ENCODE results near the gene PHACTR1.

Gene PHACTR1

GRCh38 chr6:12709116-12709515, 7.5 kb upstream of the PHACTR1 start:
- TF ChIP-seq CTCF (IDR thresholded peaks at IDR 0.05; ENCODE audit: insufficient read depth, low read depth, low read length, missing control alignments): no peak
- H3K4me3 ChIP-seq (ENCODE audit: low read depth, low read length): no peak overlapping the region
- no peak for DNase-seq (ENCODE audit: low read depth)

GRCh38 chr6:12709556-12710232, 6.9 kb upstream of the PHACTR1 start:
- no peak for DNase-seq (ENCODE audit: low read depth)
- TF ChIP-seq CTCF (IDR thresholded peaks at IDR 0.05; ENCODE audit: insufficient read depth, low read depth, low read length, missing control alignments): no peak
- H3K4me3 ChIP-seq (ENCODE audit: low read depth, low read length): no peak overlapping the region

GRCh38 chr6:12710921-12711320, 5.6 kb upstream of the PHACTR1 start:
- no peak for DNase-seq (ENCODE audit: low read depth)
- TF ChIP-seq CTCF (IDR thresholded peaks at IDR 0.05; ENCODE audit: insufficient read depth, low read depth, low read length, missing control alignments): no peak
- H3K4me3 ChIP-seq (ENCODE audit: low read depth, low read length): no peak overlapping the region

GRCh38 chr6:12714022-12714421, 2.5 kb upstream of the PHACTR1 start:
- no peak for DNase-seq (ENCODE audit: low read depth)
- H3K4me3 ChIP-seq (ENCODE audit: low read depth, low read length): no peak overlapping the region
- no peak for TF ChIP-seq CTCF (IDR thresholded peaks at IDR 0.05; ENCODE audit: insufficient read depth, low read depth, low read length, missing control alignments)

GRCh38 chr6:12715437-12715836, 1.1 kb upstream of the PHACTR1 start:
- H3K4me3 ChIP-seq (ENCODE audit: low read depth, low read length): no peak overlapping the region
- DNase-seq (ENCODE audit: low read depth): no peak
- TF ChIP-seq CTCF (IDR thresholded peaks at IDR 0.05; ENCODE audit: insufficient read depth, low read depth, low read length, missing control alignments): no peak

- no peak for TF ChIP-seq CTCF (IDR thresholded peaks at IDR 0.05; ENCODE audit: insufficient read depth, low read depth, low read length, missing control alignments)
- DNase-seq (ENCODE audit: low read depth): no peak
Observed at GRCh38 chr6:12717356-12717755, 789 bp downstream of the PHACTR1 start.

GRCh38 chr6:12718015-12718414, 1.4 kb downstream of the PHACTR1 start:
- no peak for DNase-seq (ENCODE audit: low read depth)
- TF ChIP-seq CTCF (IDR thresholded peaks at IDR 0.05; ENCODE audit: insufficient read depth, low read depth, low read length, missing control alignments): no peak
- H3K4me3 ChIP-seq (ENCODE audit: low read depth, low read length): no peak overlapping the region

More at GRCh38 chr6:12717356-12717755, 789 bp downstream of the PHACTR1 start:
- H3K4me3 ChIP-seq (ENCODE audit: low read depth, low read length): no peak overlapping the region

Measured in GM12865 (cell line).